GM12878 (cell line): ENCODE results near the gene PIEZO2. TPM values are rescaled to one million over a fixed set of nuclear protein-coding genes. Genes with fewer than 3 reads are reported as not detected.

Source experiments
- ATAC-seq: fragments of 200-7000 bp; cut with Tn5 transposase; 3 replicates; pipeline ENCODE4 v1.9.1; 2020; ENCODE audit warnings: mild to moderate bottlenecking, moderate library complexity
- BruUV-seq: library from RNA; stranded (reverse); fragments of 400-500 nt; replicated peaks from 2 replicates; lab custom pipeline; 2021; lab: Mats Ljungman, UMichigan
- CTCF ChIA-PET: fragments of 300-600 bp; sonication (Branson Sonifier 250); formaldehyde crosslinking; extraction: SDS; loops from one replicate; lab custom pipeline; 2021; ENCODE audit warnings: inconsistent platforms; lab: Yijun Ruan, JAX
- POLR2A ChIA-PET: fragments of 350-600 bp; formaldehyde crosslinking; extraction: SDS; loops from one replicate; lab custom pipeline; 2021; ENCODE audit warnings: inconsistent platforms; lab: Charles Lee
- RAD21 ChIA-PET: fragments of 300-600 bp; sonication (Branson Sonifier 250); formaldehyde crosslinking; loops from one replicate; lab custom pipeline; 2023; ENCODE audit warnings: antibody characterized with exemption; ENCODE audit not compliant: unreplicated experiment; lab: Charles Lee
- SMC1A ChIA-PET: fragments of 300-600 bp; sonication (Branson Sonifier 250); formaldehyde crosslinking; loops from one replicate; lab custom pipeline; 2023; ENCODE audit not compliant: unreplicated experiment, uncharacterized antibody; lab: Charles Lee
- DNase-seq: peaks from one replicate; pipeline ENCODE4 v3.0.0-alpha.2; 2011; ENCODE audit warnings: low read depth, low spot score
- FAIRE-seq: peaks from 3 replicates; lab custom pipeline; 2011; peaks lifted over from hg19 to GRCh38; lab: Jason Lieb, UNC
- H2AFZ ChIP-seq: 2 replicates; pipeline ENCODE4 v1.6.0; 2011; ENCODE audit warnings: low read depth, low read length, control low read depth; ENCODE audit not compliant: control insufficient read depth
- H3K27ac ChIP-seq: 2 replicates; pipeline ENCODE4 v1.5.1; 2011; ENCODE audit warnings: control low read depth; ENCODE audit not compliant: control insufficient read depth, insufficient read depth
- H3K27me3 ChIP-seq, 2 experiments: replicated peaks in 1 of 2; 2 replicates each; pipeline versions ENCODE4 v1.6.0 to v1.6.1; 2011; ENCODE audit warnings: low read length in 1 of 2; ENCODE audit not compliant: control insufficient read depth in 2 of 2, insufficient read depth in 2 of 2
- H3K36me3 ChIP-seq, 2 experiments: 2 replicates each; pipeline ENCODE4 v1.5.1; 2011; ENCODE audit warnings: low read length in 1 of 2; ENCODE audit not compliant: control insufficient read depth in 2 of 2, insufficient read depth in 2 of 2
- H3K4me1 ChIP-seq: 2 replicates; pipeline ENCODE4 v1.6.1; 2011; ENCODE audit warnings: mild to moderate bottlenecking, low read length, moderate library complexity, mixed read lengths; ENCODE audit not compliant: control insufficient read depth, insufficient read depth
- H3K4me2 ChIP-seq: 2 replicates; pipeline ENCODE4 v1.6.0; 2011; ENCODE audit warnings: control low read depth; ENCODE audit not compliant: control insufficient read depth, insufficient read depth
- H3K4me3 ChIP-seq: fragments of 200-600 bp; sonication (generic); 2 replicates; pipeline ENCODE4 v1.5.1; 2016
- H3K79me2 ChIP-seq: 2 replicates; pipeline ENCODE4 v1.6.0; 2011; ENCODE audit warnings: low read length; ENCODE audit not compliant: control insufficient read depth, insufficient read depth
- H3K9ac ChIP-seq: 2 replicates; pipeline ENCODE4 v1.8.0; 2011; ENCODE audit warnings: low read length, control low read depth, mixed read lengths; ENCODE audit not compliant: control insufficient read depth, insufficient read depth
- H3K9me3 ChIP-seq: replicated peaks from 3 replicates; pipeline ENCODE4 v1.5.1; 2011; ENCODE audit warnings: mild to moderate bottlenecking, low read length; ENCODE audit not compliant: control insufficient read depth, insufficient read depth
- H4K20me1 ChIP-seq: 2 replicates; pipeline ENCODE4 v1.6.0; 2011; ENCODE audit not compliant: control insufficient read depth, insufficient read depth
- BCL3 ChIP-seq: IDR thresholded peaks from 2 replicates; pipeline ENCODE4 v1.6.1; 2011; ENCODE audit warnings: borderline replicate concordance, low read depth, mild to moderate bottlenecking, moderate library complexity, low read length; ENCODE audit not compliant: insufficient read depth, poor library complexity, severe bottlenecking
- FOS ChIP-seq: IDR thresholded peaks from 3 replicates; pipeline ENCODE4 v1.6.1; 2011; ENCODE audit warnings: borderline replicate concordance; ENCODE audit not compliant: insufficient read length; ENCODE audit errors: extremely low read depth
- MXI1 ChIP-seq: fragments of 150-350 bp; IDR thresholded peaks from 2 replicates; pipeline ENCODE4 v1.6.1; 2011; ENCODE audit warnings: low read depth, mild to moderate bottlenecking, inconsistent platforms, low read length, improper control_type of control experiment
- POU2F2 ChIP-seq: IDR thresholded peaks from 3 replicates; pipeline ENCODE4 v1.6.1; 2011; ENCODE audit warnings: low read depth, mild to moderate bottlenecking, low read length, borderline replicate concordance
- SIX5 ChIP-seq: IDR thresholded peaks from 2 replicates; pipeline ENCODE4 v1.6.1; 2011; ENCODE audit warnings: mild to moderate bottlenecking, low read depth, low read length, moderate library complexity; ENCODE audit not compliant: severe bottlenecking
- ZNF274 ChIP-seq: IDR thresholded peaks from one replicate; pipeline ENCODE4 v1.8.0; 2011; ENCODE audit not compliant: insufficient read length, insufficient read depth
- ZNF622 ChIP-seq: fragments of 450-650 bp; IDR thresholded peaks from 2 replicates; pipeline ENCODE4 v1.6.1; 2017; ENCODE audit warnings: mild to moderate bottlenecking, inconsistent platforms
- ZSCAN29 ChIP-seq: fragments of 450-650 bp; IDR thresholded peaks from 2 replicates; pipeline ENCODE4 v1.6.1; 2017; ENCODE audit warnings: mild to moderate bottlenecking, moderate library complexity
- WGBS: methylation state at CpG from one replicate; pipeline ENCODE4 v1.1.6; 2016; ENCODE audit warnings: low lambda C conversion rate; ENCODE audit not compliant: insufficient replicate concordance, insufficient coverage; ENCODE audit errors: missing lambda C conversion rate; 5-methylcytosine and 5-hydroxymethylcytosine counted together
- in situ Hi-C: fragments of 300-500 bp; cut with MboI; formaldehyde crosslinking; loops from 9 replicates; pipeline ENCODE4 v1.14.3; 2018; ENCODE audit warnings: mixed read lengths
- intact Hi-C: fragments of 100-400 bp; cut with micrococcal nuclease; formaldehyde crosslinking; loops from one replicate; pipeline ENCODE4 v1.14.2; 2022; ENCODE audit not compliant: unreplicated experiment
- polyA plus RNA-seq, 11 experiments: library from polyadenylated mRNA; depleted of rRNA in 4 of 11; unstranded in 6 of 11; stranded (reverse) in 5 of 11; fragments of >200 nt; fragmentation: Nextera tagmentation in 4 of 11; fragmentation: Illumina TruSeq in 1 of 11; extraction: Ambion mirVana in 4 of 11; extraction: Trizol in 1 of 11; gene quantifications; 1 replicate in 1 of 11; 2 replicates in 10 of 11; pipeline versions ENCODE4 v1.2.1 to v1.2.3, GENCODE V29; 2011 to 2016; ENCODE audit warnings: inconsistent platforms in 2 of 11, missing spikeins in 2 of 11, low read depth in 1 of 11
- total RNA-seq, 4 experiments: library from RNA; depleted of rRNA in 3 of 4; stranded (reverse); fragments of >200 nt in 3 of 4; fragmentation: Illumina TruSeq in 1 of 4; extraction: Trizol in 1 of 4; gene quantifications; 2 replicates each; pipeline versions ENCODE4 v1.2.1 to v1.2.3, GENCODE V29; 2013 to 2021
- TF ChIP-seq, protein P1 (sequence below): fragments of 450-650 bp; IDR thresholded peaks from 2 replicates; pipeline ENCODE4 v1.6.1; 2016; ENCODE audit warnings: mild to moderate bottlenecking, moderate library complexity, borderline replicate concordance

Gene PIEZO2
- total and polyA plus RNA-seq, 10 of the 15 experiments (the other 5 are each of a cell fraction or from before 2014, with no cell fraction given): 6.7 to 42.3 (median 27.4) TPM

GRCh38 chr18:11066038-11066437 is 83.3 kb downstream of the PIEZO2 start:
- TF ChIP-seq, protein P1, sequence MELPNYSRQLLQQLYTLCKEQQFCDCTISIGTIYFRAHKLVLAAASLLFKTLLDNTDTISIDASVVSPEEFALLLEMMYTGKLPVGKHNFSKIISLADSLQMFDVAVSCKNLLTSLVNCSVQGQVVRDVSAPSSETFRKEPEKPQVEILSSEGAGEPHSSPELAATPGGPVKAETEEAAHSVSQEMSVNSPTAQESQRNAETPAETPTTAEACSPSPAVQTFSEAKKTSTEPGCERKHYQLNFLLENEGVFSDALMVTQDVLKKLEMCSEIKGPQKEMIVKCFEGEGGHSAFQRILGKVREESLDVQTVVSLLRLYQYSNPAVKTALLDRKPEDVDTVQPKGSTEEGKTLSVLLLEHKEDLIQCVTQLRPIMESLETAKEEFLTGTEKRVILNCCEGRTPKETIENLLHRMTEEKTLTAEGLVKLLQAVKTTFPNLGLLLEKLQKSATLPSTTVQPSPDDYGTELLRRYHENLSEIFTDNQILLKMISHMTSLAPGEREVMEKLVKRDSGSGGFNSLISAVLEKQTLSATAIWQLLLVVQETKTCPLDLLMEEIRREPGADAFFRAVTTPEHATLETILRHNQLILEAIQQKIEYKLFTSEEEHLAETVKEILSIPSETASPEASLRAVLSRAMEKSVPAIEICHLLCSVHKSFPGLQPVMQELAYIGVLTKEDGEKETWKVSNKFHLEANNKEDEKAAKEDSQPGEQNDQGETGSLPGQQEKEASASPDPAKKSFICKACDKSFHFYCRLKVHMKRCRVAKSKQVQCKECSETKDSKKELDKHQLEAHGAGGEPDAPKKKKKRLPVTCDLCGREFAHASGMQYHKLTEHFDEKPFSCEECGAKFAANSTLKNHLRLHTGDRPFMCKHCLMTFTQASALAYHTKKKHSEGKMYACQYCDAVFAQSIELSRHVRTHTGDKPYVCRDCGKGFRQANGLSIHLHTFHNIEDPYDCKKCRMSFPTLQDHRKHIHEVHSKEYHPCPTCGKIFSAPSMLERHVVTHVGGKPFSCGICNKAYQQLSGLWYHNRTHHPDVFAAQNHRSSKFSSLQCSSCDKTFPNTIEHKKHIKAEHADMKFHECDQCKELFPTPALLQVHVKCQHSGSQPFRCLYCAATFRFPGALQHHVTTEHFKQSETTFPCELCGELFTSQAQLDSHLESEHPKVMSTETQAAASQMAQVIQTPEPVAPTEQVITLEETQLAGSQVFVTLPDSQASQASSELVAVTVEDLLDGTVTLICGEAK: no peak
- TF ChIP-seq POU2F2: no peak
- no peak for TF ChIP-seq MXI1
- TF ChIP-seq ZSCAN29: no peak
- TF ChIP-seq ZNF622: no peak
- no peak for TF ChIP-seq ZNF274
- no peak for TF ChIP-seq FOS
- TF ChIP-seq BCL3: no peak
- TF ChIP-seq SIX5: no peak
- Histone ChIP-seq H3K4me3 (no peak overlapping the region), H4K20me1 (no peaks in the 10 kb centered on the region), H3K36me3 (peaks cover 0 to 14% of the 10 kb centered on the region in 2 experiments; a peak in 2 of 4 replicates), H3K27ac (no peak overlapping the region), H3K79me2 (peaks cover 27% of the 10 kb centered on the region), H3K4me2 (no peak overlapping the region), H3K27me3 (no peaks in the 10 kb centered on the region), H3K9me3 (peaks cover 11% of the 10 kb centered on the region; the same call in 2 of the 3 replicates), H3K4me1 (no peaks in the 10 kb centered on the region), H2AFZ (no peak overlapping the region), H3K9ac (no peak overlapping the region)
- 28% methylated on average over 5 of the region's 5 CpGs for WGBS
- intact Hi-C loops (no loop called here), in situ Hi-C loops (no loop called here)
- no TSS peak for BruUV-seq
- RAD21 ChIA-PET: interaction anchor here (1.0 kb wide), 1 partner anchor 14 kb away, joined by 3 read pairs; no protein-coding TSS in a partner anchor
- ATAC-seq (no peak), DNase-seq (no peak), FAIRE-seq (no peak)
- CTCF ChIA-PET: interaction anchor here (0.9 kb wide), 1 partner anchor 10 kb away, joined by 3 read pairs; no protein-coding TSS in a partner anchor
- POLR2A ChIA-PET: no interaction called here
- SMC1A ChIA-PET: interaction anchor here (1.3 to 1.7 kb wide), 4 partner anchors 9 to 76 kb away, joined by 3 to 6 read pairs (median 4); no protein-coding TSS in a partner anchor
